ENCODE measurements around the gene SORCS3.

SORCS3 gene

DNA sequence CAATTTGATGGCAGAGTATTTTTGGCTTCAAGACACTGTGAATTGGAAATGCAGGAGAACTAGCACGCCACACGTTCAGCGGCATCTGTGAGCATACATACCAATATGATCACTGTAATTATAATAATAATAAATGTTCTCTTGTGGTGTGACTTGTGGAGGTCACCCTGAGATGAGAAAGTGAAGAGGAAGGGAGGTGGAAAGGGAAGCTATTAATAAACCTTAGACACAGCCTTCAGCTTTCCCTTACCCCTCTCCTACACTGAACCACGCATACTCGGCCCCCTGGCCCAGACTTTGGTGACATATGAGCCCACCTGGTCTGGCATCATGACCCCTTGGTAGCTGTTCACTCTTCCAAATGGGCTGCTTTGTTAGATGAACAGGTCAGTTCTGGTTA lies 139.1 kb downstream of the SORCS3 start:
- DNase-seq: no peak

DNA sequence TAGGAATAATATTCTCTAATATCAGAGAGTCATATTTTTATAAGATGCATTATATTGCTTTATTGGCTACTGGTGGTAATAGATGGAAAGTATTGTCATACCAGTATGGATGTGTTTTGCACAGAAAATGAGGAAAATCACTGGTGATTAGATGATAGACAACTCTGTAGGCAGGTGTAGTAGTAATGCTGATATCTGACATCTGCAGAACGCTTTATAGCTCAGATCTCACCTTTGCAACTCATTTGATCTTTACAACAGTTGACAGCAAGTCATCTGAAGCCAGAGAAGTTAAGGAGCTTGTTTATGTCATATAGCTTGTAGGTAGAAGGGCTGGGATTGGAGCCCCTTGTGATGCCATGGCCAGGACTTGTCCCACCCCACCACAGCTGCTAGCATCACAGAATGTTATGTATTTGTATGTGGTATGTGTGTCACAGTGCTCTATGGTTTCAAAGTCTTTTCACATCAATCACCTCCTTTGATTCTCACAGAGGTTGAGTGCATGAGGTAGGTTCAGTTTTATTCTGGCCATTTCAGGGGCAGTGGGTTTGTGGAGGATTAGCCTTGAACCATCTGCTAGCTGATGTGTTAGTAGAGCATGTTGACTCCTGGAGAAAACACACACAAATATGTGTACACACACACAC lies 140.0 kb downstream of the SORCS3 start:
- no peak for DNase-seq

DNA sequence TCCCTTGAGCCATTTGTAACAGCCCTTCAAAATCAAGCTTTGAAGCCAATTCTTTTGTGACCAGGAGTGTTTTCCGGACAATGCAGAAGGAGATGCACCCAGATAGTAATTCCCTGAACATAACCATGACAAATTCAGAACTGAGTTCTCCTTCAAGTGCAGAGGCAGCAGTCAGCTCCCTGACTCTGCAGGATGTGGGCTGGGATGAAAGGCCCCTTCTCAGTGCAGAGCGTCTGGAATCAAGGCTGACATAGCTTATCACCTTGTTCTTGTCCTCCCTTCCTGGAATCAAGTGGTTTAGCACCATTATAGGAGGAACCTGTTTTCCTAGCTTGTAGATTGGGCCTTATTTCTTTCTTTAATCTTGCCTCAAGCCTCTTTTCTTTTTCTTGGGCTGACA lies 143.4 kb downstream of the SORCS3 start:
- no peak for DNase-seq

DNA sequence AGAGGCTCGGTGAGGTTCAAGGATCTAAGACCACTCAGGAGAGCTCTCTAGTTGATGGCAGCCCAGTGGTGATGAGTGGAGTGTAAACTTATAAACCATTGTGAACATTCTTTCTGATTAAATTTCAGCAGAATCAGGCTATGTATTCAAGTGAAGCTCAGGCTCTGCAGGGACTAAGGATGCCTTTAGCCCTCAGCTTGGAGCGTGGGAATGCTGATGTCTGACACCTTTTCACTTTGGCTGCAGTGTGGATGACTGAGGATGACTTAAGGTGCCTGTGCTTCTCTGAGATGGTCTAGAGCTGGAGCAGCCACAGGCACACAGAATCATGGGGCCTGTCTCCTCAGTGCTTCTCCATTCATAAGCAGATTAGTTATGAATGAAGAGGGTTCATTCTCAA lies 150.4 kb downstream of the SORCS3 start:
- no peak for DNase-seq

DNA sequence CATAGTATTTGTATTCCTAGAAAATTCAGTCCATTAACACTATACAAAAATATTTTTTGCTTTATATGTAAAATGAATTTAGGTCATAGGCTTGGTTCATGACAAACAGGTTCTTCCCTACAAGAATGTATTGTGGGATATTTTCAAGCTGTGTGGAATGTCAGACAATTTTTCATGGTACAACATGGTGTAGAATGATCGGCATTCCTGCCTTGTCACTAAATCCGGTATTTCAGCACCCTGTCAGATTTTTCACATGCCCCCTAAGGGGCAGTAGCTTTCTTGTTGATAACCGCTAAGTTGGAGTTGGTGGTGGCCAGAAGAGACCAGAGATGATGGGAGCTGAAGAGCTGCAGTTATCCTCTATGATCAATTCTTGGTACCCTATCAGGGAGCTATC lies 154.3 kb downstream of the SORCS3 start:
- no peak for DNase-seq

DNA sequence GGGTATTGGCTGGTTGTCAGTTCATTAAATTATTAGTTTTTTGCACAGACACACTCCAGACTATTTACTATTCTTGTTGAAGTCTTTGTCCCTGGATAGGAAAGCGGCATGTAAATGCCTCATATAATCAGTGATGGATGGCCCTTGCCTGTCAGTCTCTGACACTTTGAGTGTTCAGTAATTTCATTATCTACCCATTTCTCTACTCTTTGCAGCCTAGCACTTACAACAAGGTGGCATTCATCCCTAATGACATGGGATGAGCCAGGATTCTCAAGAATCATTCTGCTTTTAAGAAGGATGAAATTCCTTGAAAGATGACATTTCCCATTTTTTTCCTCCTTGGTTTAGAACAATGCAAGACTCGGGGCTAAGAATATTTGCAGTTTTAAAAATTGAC lies 155.7 kb downstream of the SORCS3 start:
- DNase-seq: peak; percentile 4

DNA sequence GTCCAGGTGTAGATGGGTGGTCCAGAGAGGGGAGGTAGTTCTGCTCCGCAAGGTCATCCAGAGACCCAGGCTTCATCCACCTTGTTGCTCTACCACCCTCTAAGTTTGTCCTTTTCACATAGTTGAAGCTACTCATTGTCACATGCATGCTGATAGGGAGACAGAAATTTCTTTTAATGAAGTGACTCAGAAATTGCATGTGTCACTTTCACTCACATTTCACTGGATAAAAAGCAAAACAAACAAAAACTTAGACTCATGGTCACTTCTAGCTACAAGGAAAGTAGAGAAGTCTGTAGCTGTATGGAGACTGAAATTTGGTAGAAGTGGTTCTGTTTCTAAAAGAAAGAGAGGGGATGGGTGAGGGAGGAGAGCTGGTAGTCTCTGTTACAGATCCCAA lies 161.9 kb downstream of the SORCS3 start:
- no peak for DNase-seq

DNA sequence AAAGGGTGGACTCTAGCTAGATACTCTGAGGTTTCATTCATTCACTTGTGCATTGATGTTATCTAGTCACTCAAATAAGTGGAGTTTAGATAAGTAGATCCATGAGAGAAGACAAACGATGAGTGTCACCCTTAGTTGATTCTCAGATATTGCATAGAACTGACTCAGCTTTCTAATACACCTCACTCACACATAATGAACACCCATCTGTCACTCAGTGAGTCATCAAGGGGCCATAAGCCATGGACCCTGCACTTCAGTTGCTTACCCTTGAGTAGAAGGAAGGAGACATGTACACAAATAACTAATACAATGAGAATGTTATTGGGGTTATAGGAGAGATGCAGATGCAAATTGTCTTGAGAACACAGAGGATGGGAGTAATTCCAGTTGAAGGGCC lies 163.8 kb downstream of the SORCS3 start:
- no peak for DNase-seq

DNA sequence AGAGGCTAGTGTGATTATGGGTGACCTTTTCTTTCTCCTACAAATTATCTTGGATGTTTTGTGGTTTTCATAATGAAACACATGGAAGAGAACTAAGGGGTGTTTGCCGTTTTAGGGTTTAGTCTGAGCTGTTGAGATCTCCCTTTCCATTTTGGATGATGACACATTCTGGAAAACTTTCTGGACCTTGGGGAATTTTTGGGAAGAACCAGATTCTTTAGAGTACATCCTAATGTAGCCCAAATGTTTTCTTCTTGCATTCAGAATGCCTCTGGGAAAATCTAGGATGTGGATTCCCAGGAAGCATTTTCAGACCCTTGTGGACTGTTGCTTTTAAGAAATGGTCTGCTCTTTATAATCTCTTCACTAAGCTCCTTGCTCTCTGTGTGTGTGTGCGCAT lies 165.7 kb downstream of the SORCS3 start:
- no peak for DNase-seq

DNA sequence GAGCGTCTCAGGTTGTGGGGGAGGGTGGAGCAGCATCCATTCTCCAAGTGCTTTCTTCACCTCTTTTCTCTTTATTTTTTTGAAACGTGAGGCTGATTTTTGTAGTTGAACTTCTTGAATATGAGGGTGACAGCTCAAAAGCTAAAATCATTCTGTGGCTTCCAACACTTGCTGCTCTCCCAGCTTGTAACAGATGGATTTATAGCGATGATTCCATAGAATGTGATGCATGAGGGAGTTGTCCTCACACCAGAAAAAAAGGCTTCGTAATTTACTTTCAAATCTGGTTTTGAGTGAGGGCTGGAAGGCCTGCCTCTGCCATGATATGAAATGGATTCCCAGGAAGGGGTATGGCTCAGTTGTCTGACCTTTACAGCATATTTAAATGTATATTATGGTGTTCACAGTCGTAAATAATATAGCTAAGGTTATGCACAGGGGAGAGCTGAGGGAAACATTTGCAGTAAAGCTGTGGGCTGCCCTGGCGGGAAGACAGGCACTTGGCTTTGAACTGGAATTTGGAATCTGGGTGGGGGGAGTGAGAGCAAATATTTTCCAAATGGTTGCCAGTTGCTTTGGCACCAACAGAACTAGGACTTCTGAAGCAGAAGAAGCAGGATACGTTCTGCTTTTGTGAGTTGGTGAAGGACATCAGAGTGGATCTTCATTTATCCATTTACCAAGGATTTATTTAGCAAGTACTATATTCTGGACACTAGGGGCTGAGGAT lies 166.7 kb downstream of the SORCS3 start:
- no peak for DNase-seq

DNA sequence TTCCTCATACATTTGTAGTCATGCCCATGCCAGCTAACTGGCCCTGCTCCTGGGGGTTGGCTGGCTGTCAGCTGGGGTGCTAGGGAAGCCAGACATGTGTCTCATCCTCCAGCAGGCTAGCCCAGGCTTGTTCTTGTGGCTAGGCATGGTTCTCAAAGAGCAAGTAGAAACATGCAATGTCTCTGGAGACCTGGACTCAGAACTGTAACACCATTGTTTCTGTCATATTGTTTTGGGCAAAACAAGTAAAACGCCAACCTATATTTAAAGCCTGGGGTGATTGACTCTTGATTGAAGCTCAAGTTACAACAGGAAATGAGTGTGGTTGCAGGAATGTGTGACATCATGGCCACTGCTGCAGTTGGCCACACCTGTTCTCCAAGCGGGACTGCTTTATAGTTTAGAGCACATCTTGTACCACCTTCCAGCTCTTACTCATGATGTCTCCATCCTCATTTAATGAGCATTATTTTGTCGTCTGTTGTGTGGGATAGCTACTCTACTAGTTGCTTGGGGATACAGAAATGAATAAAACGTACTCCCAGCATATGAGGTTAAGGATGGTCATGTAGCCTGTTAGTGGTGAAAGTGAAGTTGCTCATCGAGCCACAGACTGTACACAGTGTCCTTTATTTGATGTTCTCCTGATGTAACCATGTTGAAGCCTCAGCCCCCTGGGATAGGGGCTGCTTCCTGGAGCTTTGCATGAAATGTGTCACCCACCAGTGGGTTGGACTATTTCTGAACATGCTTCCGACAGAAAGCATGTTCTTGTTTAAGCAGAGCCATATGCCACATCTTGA lies 168.4 kb downstream of the SORCS3 start:
- DNase-seq: no peak

DNA sequence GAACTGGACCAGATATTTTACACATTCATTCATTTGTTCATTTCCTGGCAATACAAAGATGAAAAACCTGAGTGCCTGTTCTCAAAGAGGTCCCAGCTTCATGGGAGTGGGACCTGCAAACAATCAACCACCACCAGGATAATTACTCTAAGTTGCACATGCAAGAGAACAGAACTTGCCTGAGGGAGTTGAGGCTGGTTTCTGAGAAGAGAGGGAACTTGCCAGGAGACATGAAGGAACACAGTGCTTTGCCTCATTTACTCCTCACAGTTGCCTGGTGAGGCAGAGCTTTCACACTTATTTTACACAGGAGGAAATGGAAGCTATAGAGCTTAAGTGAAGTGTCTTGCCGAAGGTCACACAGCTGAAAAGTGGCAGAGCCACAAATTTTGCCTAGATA lies 170.1 kb downstream of the SORCS3 start:
- DNase-seq: no peak

DNA sequence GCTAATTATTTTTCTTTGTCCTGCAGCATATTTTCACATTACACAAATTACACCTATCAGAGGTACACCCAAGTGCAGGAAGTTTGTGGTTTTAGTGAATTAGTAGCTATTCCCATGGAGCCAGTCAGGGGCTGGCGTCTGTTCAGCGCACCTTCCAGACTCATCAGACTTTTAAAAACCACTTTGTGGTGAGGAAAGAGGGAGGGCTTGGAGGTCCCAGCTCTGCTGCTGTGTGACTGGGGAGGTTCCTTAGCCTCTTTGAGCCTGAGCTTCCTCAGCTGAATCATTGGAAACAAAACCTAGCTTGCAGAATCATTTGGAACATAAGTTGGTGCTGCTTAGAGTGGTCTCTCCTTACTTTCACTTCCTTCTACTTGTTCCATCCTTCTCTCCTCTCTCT lies 175.4 kb downstream of the SORCS3 start:
- DNase-seq: no peak

DNA sequence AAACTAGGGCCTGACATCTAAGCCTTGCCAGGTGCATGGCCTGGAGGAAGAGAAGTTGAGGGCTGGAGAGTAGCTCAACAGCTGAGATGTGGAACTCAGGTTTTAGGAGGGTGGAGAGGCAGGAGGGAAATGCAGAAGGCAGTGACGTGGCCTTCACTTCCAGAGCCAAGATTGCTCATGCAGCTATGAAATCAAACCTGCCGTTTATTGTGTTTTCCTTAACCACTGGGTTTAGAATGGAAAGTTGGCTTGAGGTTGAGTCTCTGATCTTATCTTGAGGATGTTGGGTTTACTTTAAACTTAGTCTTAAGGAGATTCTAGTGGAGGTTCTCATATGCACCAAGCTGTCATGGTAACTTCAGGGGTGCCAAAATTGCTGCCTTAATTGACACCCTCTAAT lies 178.6 kb downstream of the SORCS3 start:
- no peak for DNase-seq

DNA sequence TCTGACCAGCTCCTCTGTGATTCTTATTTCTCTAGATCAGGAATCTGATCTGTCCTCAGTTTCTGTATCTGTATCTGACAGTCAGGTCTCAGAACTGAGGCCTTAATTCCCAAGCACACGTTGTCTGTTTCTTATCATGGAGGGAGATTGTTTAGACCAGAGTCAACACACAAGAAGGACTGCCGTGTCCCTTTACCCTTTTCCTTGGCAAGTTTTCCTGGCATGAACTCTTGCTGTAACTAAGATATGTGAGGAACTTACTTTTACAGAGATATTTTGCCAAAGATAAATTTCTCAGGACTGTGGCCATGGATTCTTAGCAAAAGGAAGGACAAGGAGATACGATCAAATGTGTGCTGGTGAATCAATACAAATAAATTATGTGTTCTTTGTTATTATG lies 181.0 kb downstream of the SORCS3 start:
- no peak for DNase-seq

DNA sequence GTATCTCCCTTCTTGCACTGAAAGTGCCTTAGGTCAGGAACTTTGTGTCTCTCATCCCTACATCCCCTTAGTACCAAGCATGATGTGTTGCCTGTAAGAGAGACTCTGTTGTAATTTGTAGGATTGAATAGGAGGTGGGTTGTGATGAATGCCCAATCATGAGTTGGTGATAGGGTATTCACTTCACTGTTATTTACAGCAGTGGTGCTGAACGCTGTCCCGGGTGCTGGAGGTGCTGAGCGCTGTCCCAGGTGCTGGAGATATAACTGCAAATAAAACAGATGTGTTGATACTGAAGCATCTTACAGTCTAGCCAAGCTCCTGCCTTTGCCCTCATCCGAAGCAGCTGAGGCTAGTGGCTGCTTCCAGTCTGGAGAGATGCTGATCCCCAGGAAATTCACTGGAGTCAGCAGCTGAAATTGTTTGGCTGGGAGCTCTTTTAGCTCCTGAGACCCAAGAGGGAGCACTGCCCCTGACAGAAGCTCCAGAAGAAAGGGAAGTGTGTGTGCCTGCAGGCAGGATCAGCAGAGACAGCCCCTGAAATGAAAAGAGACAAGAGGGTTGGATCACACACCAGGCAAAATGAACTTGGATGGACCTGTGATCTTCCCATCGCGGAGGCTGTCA lies 183.4 kb downstream of the SORCS3 start:
- DNase-seq: no peak

DNA sequence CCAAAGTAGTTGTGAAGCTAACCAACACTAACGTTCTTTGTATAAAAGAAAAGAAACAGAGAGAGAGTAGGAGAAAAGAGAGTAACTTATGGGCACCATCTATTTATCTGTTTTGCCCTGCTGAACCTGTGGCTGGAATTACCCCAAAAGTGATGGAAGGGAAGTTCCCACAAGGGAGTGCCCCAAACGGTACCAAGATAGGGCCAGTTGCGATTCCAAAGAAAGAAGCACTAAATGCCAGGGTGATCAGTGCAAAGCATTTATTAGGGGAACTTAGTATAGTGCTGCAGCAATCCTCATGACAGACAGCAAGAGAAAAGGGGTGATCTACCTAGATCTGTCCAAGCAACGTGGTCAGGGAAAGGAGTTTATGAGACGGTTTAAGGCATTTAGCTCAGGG lies 190.2 kb downstream of the SORCS3 start:
- DNase-seq: no peak

DNA sequence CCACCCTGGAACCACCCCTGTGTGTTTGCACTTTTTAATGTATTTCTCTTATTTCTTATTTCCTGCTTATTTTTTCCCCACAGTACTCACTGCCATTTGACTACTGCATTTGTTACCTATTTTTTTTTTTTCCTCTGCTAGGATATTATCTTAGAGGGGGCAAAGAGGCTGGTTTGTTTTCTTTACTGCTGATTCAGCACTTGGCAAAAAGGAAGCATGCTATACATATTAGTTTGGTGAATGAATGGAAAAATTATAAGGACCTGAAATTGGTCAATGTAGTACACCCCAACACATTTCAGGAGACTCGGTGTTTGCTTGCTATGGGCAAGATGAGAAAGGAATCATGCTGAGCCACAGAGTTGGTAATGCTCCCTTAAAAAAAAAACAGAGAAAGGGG lies 193.5 kb downstream of the SORCS3 start:
- no peak for DNase-seq

DNA sequence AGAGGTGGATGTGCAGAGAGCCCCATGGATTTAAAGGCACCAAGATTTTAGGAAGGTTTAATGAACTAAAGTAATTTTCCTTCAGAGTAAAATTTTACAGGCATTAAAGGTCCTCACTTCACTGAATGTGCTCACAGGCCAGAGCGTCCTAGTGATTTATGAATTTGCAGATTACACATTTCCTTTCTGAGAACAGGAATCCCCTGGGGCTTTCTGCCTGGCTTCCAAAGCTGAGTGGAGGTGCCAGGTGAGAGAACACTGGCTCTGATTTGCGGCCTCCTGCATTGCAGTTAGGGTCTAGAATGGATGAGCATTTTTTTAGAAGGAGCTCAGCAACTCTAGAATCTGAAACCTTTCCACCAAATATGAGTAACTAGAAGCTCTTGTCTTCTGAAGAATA lies 194.3 kb downstream of the SORCS3 start:
- DNase-seq: no peak

DNA sequence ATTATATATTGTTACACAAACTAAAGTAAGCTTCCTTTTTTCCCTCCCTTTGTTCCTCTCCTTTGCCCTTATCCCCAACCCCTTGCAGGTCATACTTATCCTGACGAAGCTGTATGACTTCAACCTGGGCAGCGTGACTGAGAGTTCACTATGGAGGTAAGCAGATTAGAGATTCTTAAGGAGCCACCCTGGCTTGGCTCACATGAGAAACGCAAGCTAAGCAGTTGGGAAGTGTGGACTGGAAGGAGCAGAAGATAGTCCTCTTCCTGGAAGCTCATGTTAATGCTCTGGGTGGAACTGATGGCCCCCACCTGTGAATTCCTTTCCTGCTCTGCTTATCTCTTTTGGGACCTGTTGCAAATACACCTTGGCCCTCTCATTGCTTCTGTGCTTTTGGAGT lies 201.6 kb downstream of the SORCS3 start:
- DNase-seq: no peak

DNA sequence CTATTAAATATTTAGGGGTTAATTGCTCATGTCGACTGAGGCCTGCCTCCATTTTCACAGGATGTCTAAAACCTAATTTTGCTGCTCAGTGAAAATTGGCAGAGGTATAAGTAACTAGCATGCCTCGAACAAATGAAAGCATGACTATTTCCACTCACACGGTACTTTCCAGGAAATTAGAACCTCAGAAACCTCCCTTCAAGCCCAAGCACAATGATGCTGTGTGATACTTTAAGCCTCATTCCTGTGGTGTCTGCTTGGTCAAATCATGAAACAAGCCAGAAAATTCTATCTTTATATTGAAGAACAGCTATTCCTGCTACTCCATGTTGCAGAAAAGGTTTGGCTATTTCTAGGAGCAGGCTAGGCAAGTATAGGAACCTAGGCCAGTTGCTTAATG lies 203.0 kb downstream of the SORCS3 start:
- DNase-seq: no peak

DNA sequence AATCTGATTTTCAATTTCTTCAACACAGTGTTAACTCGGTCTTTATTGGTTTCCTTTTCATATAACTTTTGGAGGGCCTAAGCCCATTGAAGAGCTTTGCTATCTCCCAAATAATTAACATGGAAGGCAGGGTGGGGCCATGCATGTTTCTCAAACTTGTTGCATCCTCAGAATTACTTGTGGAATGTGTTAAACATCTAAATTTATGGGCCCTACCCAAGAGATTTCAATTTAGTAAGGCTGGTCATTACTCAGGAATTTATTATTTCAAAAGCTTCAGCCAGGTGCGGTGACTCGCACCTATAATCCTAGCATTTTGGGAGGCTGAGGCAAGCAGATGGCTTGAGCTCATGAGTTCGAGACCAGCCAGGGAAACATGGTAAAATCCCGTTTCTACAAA lies 208.9 kb downstream of the SORCS3 start:
- no peak for DNase-seq

DNA sequence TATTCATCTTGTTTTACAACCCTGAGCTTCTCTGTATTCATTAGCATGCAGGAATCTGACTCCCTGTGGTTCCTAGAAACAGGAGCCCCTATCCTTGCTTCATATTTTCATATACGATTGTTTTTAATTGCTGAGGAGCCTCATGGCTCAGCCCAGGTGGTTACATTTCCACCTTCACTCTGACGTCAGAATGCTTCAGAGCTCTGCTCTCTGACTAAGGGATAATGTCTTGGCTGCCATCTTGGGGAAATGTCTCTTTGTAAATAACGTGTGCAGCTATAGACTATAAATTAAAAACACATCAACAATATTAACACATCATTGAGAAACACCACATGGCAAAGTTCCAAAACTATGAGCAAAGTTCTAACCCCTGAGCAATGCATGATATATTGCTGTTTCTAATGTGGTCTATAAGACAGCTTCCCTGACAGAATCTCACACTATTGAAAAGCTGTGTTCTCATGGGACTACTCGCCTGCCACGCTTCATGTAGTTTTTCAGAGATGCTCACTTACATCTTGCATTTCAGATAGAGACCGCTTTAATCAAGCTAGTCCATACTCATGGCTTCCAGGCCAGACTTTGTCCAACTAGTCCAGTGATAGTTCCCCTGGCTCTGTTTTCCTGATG lies 227.0 kb downstream of the SORCS3 start:
- DNase-seq: no peak
